GM21381 (cell line): ENCODE measurements around the gene PDE6A.
"Not testable (repeated sequence)": the region's sequence is repeated elsewhere in the genome, so short reads cannot be mapped to it uniquely, and the experiment has no call there.

ENCODE experiments used
- ATAC-seq: cut with Tn5 transposase; IDR thresholded peaks from one replicate; pipeline ENCODE4 v1.9.1; 2021; ENCODE audit warnings: mild to moderate bottlenecking, moderate library complexity; ENCODE audit not compliant: unreplicated experiment

Gene PDE6A

GRCh38 chr5:149869411-149869821 is 75.2 kb downstream of the PDE6A start:
- ATAC-seq: no peak

GRCh38 chr5:149865746-149866145 is 78.8 kb downstream of the PDE6A start:
- no peak for ATAC-seq

- ATAC-seq: no peak
These were observed 80.8 kb downstream of the PDE6A start for GRCh38 chr5:149863830-149864229.

GRCh38 chr5:149863176-149863575 is 81.4 kb downstream of the PDE6A start:
- ATAC-seq: no peak

GRCh38 chr5:149860801-149861322 is 83.7 kb downstream of the PDE6A start:
- ATAC-seq: peak; percentile 82

GRCh38 chr5:149859746-149860145 is 84.8 kb downstream of the PDE6A start:
- ATAC-seq: no peak

GRCh38 chr5:149858481-149858880 is 86.1 kb downstream of the PDE6A start:
- ATAC-seq: not testable (repeated sequence)

GRCh38 chr5:149857499-149857898 is 87.1 kb downstream of the PDE6A start:
- no peak for ATAC-seq

- ATAC-seq: no peak
These were observed 89.2 kb downstream of the PDE6A start for GRCh38 chr5:149855366-149855765.

GRCh38 chr5:149854866-149855265 is 89.7 kb downstream of the PDE6A start:
- ATAC-seq: no peak

- ATAC-seq: no peak
These were observed 90.9 kb downstream of the PDE6A start for GRCh38 chr5:149853701-149854100.

- no peak for ATAC-seq
These were observed 91.3 kb downstream of the PDE6A start for GRCh38 chr5:149853331-149853648.

- peak; percentile 81 for ATAC-seq
These were observed 91.8 kb downstream of the PDE6A start for GRCh38 chr5:149852641-149853330.

- no peak for ATAC-seq
These were observed 93.4 kb downstream of the PDE6A start for GRCh38 chr5:149851211-149851610.

GRCh38 chr5:149849966-149850910 is 94.4 kb downstream of the PDE6A start:
- no peak for ATAC-seq

- ATAC-seq: no peak
These were observed 95.2 kb downstream of the PDE6A start for GRCh38 chr5:149849280-149849965.

GRCh38 chr5:149847611-149848010 is 97.0 kb downstream of the PDE6A start:
- no peak for ATAC-seq

GRCh38 chr5:149846021-149846420 is 98.6 kb downstream of the PDE6A start:
- ATAC-seq: no peak

GRCh38 chr5:149845601-149846000 is 99.0 kb downstream of the PDE6A start:
- ATAC-seq: no peak

- no peak for ATAC-seq
These were observed 102.5 kb downstream of the PDE6A start for GRCh38 chr5:149841851-149842793.
